GM18868 (cell line): ENCODE measurements around the gene CCR5.

Experiments used
- ATAC-seq: cut with Tn5 transposase; IDR thresholded peaks from one replicate; pipeline ENCODE4 v1.9.1; 2021; ENCODE audit warnings: mild to moderate bottlenecking, moderate library complexity; ENCODE audit not compliant: unreplicated experiment

Gene CCR5

GRCh38 chr3:46358466-46358865 is 12.3 kb upstream of the CCR5 start:
- no peak for ATAC-seq

DNA sequence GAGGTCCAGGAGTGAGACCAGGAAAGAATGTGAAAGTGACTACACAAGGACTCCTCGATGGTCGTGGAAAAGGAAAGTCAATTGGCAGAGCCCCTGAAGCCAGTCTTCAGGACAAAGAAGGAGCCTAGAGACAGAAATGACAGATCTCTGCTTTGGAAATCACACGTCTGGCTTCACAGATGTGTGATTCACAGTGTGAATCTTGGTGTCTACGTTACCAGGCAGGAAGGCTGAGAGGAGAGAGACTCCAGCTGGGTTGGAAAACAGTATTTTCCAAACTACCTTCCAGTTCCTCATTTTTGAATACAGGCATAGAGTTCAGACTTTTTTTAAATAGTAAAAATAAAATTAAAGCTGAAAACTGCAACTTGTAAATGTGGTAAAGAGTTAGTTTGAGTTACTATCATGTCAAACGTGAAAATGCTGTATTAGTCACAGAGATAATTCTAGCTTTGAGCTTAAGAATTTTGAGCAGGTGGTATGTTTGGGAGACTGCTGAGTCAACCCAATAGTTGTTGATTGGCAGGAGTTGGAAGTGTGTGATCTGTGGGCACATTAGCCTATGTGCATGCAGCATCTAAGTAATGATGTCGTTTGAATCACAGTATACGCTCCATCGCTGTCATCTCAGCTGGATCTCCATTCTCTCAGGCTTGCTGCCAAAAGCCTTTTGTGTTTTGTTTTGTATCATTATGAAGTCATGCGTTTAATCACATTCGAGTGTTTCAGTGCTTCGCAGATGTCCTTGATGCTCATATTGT is 10.8 kb upstream of the CCR5 start:
- ATAC-seq: peak; percentile 89

DNA sequence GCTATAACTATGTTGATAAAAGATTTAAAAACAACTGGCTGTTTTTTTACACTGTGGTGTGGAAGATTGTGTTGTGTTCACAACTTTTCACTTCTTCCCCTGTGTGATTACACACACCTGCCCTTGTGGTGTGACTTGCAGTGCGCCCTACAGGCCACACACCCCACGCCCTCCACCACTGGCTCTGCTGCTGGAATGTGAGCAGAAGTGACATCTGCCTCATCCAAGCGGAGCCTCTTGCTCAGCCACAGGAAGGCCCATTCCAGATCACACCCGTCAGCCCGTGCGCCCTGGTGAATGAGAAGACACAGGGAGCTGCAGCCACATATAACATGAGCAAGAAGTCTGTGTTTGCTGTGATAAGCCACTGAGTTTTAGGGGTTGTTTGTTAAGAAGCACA is 9.8 kb upstream of the CCR5 start:
- no peak for ATAC-seq

DNA sequence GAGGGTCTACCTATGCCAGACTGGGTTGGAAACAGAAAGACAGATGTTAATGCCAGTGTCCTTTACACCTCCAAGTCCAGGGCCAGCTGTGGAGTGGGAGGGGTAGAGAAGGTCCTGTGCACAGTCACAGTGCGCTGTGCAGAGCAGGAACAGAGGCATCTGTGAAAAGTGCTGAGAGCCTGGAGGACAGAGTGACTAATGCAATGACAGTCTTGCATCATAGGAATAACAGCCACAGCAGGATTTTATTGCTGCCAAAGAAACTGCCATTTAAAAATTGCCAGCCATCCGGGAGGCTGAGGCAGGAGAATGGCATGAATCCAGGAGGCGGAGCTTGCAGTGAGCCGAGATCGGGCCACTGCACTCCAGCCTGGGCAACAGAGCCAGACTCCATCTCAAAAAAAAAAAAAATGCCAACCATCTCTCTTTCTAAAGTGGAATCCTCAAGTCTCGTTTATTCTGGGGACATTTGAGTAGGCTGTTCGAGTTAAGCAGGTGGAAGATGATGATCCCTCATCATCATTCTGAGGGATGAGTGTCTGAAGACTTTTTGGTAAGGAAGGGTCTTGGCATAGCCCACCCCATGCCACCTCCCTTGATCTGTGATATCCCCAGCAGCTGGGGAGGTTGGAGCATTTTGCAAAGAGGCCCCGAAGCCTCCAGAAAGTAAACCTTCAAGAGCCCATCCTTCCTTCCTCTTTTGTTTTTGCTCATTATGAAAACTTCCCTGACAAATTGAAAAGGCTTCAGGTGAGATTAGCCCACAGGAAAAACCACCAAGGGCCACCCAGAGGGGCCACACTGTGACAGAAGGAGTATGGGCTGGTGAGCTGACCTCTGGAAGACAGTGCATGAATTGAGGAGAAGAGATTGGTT is 9.1 kb upstream of the CCR5 start:
- ATAC-seq: no peak

- ATAC-seq: no peak
Observed at GRCh38 chr3:46365041-46365440, 5.7 kb upstream of the CCR5 start.

- ATAC-seq: no peak
Observed at GRCh38 chr3:46365737-46366524, 4.8 kb upstream of the CCR5 start.

GRCh38 chr3:46367811-46368210 is 2.9 kb upstream of the CCR5 start:
- no peak for ATAC-seq

DNA sequence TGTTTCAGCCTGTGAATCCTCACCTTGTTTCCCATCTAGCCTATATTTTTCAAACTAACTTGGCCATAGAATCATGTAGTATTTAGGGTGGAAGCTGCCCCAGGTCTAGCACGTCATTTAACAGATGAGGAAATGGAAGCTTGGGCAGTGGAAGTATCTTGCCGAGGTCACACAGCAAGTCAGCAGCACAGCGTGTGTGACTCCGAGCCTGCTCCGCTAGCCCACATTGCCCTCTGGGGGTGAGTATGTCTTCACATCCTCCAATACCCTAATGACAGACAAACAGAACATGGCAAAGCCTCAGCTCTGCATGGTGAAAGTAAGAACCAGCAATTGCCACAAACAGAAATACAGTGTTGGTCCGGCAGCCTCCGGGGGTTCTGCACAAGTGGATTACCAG is 2.2 kb upstream of the CCR5 start:
- ATAC-seq: no peak

- ATAC-seq: no peak
Observed at GRCh38 chr3:46369151-46369550, 1.6 kb upstream of the CCR5 start.

GRCh38 chr3:46369675-46370132 is 1.0 kb upstream of the CCR5 start:
- ATAC-seq: peak; percentile 79

DNA sequence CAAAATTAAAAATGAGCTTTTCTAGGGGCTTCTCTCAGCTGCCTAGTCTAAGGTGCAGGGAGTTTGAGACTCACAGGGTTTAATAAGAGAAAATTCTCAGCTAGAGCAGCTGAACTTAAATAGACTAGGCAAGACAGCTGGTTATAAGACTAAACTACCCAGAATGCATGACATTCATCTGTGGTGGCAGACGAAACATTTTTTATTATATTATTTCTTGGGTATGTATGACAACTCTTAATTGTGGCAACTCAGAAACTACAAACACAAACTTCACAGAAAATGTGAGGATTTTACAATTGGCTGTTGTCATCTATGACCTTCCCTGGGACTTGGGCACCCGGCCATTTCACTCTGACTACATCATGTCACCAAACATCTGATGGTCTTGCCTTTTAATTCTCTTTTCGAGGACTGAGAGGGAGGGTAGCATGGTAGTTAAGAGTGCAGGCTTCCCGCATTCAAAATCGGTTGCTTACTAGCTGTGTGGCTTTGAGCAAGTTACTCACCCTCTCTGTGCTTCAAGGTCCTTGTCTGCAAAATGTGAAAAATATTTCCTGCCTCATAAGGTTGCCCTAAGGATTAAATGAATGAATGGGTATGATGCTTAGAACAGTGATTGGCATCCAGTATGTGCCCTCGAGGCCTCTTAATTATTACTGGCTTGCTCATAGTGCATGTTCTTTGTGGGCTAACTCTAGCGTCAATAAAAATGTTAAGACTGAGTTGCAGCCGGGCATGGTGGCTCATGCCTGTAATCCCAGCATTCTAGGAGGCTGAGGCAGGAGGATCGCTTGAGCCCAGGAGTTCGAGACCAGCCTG is 984 bp downstream of the CCR5 start:
- ATAC-seq: no peak

- no peak for ATAC-seq
Observed at GRCh38 chr3:46372492-46373359, 2.0 kb downstream of the CCR5 start.

DNA sequence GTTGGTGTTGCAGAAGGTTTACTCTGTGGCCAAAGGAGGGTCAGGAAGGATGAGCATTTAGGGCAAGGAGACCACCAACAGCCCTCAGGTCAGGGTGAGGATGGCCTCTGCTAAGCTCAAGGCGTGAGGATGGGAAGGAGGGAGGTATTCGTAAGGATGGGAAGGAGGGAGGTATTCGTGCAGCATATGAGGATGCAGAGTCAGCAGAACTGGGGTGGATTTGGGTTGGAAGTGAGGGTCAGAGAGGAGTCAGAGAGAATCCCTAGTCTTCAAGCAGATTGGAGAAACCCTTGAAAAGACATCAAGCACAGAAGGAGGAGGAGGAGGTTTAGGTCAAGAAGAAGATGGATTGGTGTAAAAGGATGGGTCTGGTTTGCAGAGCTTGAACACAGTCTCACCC is 4.0 kb downstream of the CCR5 start:
- ATAC-seq: no peak

DNA sequence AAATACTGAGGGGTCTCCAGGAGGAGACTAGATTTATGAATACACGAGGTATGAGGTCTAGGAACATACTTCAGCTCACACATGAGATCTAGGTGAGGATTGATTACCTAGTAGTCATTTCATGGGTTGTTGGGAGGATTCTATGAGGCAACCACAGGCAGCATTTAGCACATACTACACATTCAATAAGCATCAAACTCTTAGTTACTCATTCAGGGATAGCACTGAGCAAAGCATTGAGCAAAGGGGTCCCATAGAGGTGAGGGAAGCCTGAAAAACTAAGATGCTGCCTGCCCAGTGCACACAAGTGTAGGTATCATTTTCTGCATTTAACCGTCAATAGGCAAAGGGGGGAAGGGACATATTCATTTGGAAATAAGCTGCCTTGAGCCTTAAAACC is 4.5 kb downstream of the CCR5 start:
- no peak for ATAC-seq

- ATAC-seq: no peak
Observed at GRCh38 chr3:46375814-46376213, 5.1 kb downstream of the CCR5 start.

DNA sequence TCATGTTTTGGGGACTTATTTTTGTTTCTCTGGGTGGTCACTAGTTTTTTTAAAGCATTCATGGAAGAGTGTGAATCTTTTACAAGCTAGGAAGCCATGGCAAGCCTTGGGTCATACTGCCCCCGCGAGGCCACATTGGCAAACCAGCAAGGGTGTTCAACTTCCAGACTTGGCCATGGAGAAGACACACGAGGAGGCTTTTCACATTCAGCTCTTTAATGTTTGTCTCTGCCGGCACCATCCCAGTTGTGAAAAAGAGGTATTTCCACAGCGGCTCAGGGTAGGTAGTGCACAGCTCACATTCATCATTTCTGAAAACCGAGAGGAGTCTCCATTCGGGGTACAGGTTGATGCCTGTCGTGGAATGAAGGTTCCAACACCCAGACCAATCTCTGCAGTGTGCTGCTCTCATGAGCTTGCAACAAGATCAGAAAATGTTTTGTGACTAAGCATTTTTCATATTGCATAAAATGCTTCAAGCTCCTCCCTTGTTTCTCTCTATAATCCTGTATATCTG is 7.7 kb downstream of the CCR5 start:
- ATAC-seq: no peak

GRCh38 chr3:46380471-46381221 is 9.9 kb downstream of the CCR5 start:
- ATAC-seq: no peak

DNA sequence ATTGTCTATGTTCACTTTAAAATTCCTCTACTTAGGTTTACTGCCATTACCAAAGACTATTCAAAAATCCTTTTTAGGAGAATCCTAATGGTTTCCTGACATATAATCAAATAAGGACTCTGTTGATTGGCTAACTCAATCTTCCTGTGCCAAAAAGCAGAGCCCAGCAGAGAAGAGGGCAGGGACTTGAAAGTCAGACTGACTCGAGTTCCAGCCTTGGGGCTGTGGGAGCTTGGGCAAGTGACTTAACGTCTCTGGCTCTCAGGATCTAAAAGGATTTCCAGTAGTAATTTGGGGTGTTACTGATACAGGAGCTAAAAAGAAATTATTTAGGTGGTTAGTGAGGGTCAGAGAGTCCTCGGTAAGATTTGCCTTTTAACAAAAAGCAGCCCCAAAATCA is 10.9 kb downstream of the CCR5 start:
- ATAC-seq: no peak
